HPDE6-E6E7 (cell line): ENCODE results near the gene OR56B1.

Source experiments
- DNase-seq: peaks from one replicate; pipeline ENCODE4 v3.0.0; 2011; ENCODE audit warnings: missing footprints; ENCODE audit errors: extremely low spot score

Gene OR56B1

DNA sequence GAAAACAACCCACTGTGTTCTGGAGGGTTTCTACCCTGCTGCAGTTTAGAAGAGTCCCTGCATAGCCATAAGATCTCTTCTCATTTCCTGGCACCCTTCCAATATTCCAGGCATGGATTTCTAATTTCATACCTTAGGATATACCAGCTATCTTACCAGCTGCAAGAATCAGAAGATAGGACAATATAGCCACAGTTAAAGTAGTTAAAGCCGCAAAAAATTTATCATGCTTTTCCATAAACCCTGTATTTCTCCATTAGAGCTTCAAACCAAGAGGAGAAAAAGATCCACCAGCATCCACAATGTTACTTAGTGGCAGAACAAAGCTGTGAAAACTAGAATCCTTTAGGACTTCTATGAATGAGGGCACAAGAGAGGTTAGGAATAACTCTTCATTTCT, 8.6 kb upstream of the OR56B1 start:
- DNase-seq, result no peak

- no peak for DNase-seq
Measured at GRCh38 chr11:5737091-5737490, 843 bp downstream of the OR56B1 start.

DNA sequence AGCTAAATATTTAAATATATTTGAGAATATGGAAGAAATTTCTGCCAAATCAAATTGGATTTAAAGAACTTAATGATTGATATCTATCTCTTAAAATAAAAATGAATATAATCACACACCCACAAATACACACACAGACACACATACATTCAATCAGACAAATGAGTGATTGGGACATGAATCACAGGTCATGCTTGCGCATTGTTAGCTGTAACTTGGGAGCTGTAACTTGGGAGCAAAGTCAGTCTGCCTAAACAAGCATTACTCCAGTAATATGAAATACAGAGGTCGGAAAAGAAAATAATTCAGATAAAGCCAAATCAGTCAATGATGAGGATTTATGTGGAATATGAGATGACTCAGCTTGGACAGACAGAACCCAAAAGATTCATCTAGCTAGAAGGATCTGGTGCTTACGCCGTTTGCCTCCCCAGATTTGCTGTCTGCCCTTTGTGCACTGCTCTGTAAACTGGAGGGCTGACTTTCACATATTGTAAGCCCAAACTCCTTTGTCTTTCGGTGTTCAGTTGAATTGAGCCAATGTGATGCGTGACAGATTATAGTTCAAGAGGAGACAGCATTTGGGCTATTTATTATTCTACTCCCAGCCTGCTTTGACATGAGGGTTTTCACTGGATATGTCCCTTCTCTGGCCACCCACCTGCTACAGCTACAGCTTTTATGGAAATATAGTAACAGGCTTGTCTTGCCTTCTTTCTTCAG, 1.6 kb downstream of the OR56B1 start:
- no peak for DNase-seq

DNA sequence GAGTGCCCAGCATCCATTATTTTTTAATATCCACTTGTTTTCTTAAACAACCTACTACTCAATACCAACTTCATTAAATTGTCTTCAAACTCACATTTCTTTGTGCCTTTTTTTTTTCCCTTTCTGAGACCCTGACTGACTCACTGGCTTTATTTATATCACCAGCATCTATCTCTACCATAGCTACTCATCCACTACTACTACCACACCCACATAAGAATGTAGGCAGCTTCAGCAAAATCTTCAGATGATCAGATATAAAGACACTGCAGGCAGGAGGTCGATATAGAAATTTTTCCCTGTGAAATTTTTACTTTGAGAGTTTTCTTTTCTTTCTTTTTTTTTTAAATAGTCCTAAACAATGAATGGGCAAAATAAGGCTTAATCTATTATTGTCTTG, 2.2 kb downstream of the OR56B1 start:
- no peak for DNase-seq

GRCh38 chr11:5746614-5747013, 10.4 kb downstream of the OR56B1 start:
- no peak for DNase-seq

DNA sequence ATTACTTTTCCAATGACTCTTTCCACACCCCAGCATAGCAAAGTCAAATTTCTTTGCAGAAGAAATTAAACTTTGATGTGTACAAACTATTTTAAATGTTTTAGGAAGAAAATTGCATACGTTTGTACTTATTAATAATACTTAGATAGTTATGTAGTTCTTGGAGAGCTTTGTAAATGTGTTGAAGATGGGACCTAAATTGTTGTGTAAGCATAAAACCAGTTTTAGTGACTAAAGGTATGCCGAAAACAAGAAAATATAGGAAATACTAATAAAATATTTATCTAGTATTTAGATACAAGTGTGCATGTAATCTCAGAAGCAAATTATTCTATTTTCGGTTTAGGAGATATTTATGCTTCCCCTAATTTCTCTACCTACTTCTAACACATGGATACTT, 13.6 kb downstream of the OR56B1 start:
- DNase-seq, result no peak

DNA sequence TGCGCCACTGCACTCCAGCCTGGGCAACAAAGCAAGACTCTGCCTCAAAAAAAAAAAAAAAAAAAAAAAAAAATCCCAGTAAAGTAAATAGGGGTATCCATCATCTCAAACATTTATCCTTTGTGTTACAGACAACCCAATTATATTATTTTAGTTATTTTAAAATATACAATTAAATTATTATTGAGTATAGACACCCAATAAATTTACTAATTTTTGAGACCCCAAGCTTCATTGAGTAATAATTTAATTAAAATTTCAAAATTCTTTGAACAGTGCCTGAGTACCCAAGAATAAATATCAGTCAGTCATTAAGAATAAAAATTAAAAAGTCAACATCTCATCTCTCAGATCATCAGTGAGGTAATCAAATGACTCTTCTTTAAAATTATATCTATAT, 17.7 kb downstream of the OR56B1 start, which contains the start of gene OR52N4:
TSS of gene OR52N4 (plus strand) at position 301 of the 400 bp plus-strand sequence. CDS start 498 bp downstream, outside the sequence.
- no peak for DNase-seq

- DNase-seq, result no peak
Measured at GRCh38 chr11:5767056-5767455, 30.8 kb downstream of the OR56B1 start.

DNA sequence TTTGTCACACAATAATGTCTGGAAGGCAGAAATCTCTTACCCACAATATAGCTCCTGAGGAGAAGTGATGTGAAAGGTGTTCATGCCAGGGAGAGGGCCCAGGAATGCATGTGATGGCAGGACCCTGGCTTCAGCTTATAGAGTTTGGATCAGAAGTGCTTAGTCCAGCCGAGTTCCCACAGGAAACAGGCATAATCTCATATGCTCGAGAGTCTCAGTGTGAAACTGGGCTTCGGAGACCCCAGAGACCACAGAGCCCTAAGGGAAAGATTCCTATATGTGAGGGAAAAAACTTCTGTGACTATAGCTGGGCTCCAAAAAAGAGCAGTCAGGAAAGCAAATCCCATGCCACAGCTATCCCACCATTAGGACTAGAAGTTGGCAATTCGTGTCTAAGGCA, 47.0 kb downstream of the OR56B1 start, which contains the start of gene OR52N5:
TSS of gene OR52N5 (minus strand) at position 101 of the 400 bp plus-strand sequence. CDS start 4,721 bp downstream, outside the sequence.
- DNase-seq, result no peak
